ENCODE measurements around the gene SLC37A1. TPM values are rescaled to one million over a fixed set of nuclear protein-coding genes. Genes with fewer than 3 reads are reported as not detected.

SLC37A1 gene
- total and polyA plus RNA-seq, 2 of the 13 experiments (the other 11 are each of a cell fraction or from before 2014, with no cell fraction given) = 0.22 to 0.40 TPM

- H3K27ac ChIP-seq (ENCODE audit: extremely low read length, insufficient read depth, low read length) = no peak overlapping the region
- H2AFZ ChIP-seq (ENCODE audit: low read length) = no peak overlapping the region
- no TSS peak for BruUV-seq (replicated peaks)
- ChIA-PET POLR2A (no interaction called here), CTCF (ENCODE audit: low intra/inter-chr PET ratio, low total read pairs) (no interaction called here)
- H3K9ac ChIP-seq (ENCODE audit: insufficient read depth, low read depth, low read length) = no peak overlapping the region
- TF ChIP-seq GTF2F1 (IDR thresholded peaks at IDR 0.05; ENCODE audit: low read length) = no peak
- TF ChIP-seq XBP1 (CRISPR knock-in tag; IDR thresholded peaks at IDR 0.05) = no peak
- TF ChIP-seq HNF1B (CRISPR knock-in tag; IDR thresholded peaks at IDR 0.05) = no peak
- no peak for TF ChIP-seq ZNF44 (CRISPR knock-in tag; IDR thresholded peaks at IDR 0.05)
- TF ChIP-seq ZBTB26 (CRISPR knock-in tag; IDR thresholded peaks at IDR 0.05; ENCODE audit: borderline replicate concordance) = no peak
- no peak for TF ChIP-seq RARG (CRISPR knock-in tag; IDR thresholded peaks at IDR 0.05; ENCODE audit: low read depth)
- no peak for TF ChIP-seq ZNF616 (CRISPR knock-in tag; IDR thresholded peaks at IDR 0.05; ENCODE audit: low read depth)
- in situ Hi-C loops (cut with HindIII; ENCODE audit: extremely low pct_ligation_motif_present, low pct_unique_long_range_greater_than_20kb) = no loop called here
- no peak overlapping the region for H3K4me3 ChIP-seq (replicated peaks in 1 of 3; ENCODE audit: insufficient read depth in 1 of 3, low read depth in 2 of 3, low read length in 3 of 3)
- H3K9me3 ChIP-seq (ENCODE audit: low read length) = 0 out of 2 replicates have a peak, but pooled peaks cover 5% of the 10 kb centered on the region
- WGBS (ENCODE audit: low lambda C conversion rate) = 0% methylated on average over 2 of the region's 2 CpGs
- FAIRE-seq (no peak), ATAC-seq (no peak), DNase-seq (ENCODE audit: low spot score) (no peak)
- peaks cover 10% of the 10 kb centered on the region for H3K4me1 ChIP-seq (ENCODE audit: insufficient read depth, low read length)
- peaks cover 1 to 19% of the 10 kb centered on the region in 2 experiments; a peak in 2 of 5 replicates for H3K27me3 ChIP-seq (ENCODE audit: control insufficient read depth in 1 of 2, insufficient read depth in 2 of 2, low read length in 2 of 2)
- no peak overlapping the region for H3K4me2 ChIP-seq (ENCODE audit: low read depth, low read length)
- no peaks in the 10 kb centered on the region for H3K36me3 ChIP-seq (replicated peaks in 1 of 2; ENCODE audit: control insufficient read depth in 1 of 2, insufficient read depth in 2 of 2, low read length in 2 of 2)
- H3K79me2 ChIP-seq (ENCODE audit: insufficient read depth, low read length) = no peaks in the 10 kb centered on the region
- no peaks in the 10 kb centered on the region for H4K20me1 ChIP-seq (ENCODE audit: insufficient read depth, low read length)
- intact Hi-C loops (cut with micrococcal nuclease; ENCODE audit: unreplicated experiment) = no loop called here
Measured at GRCh38 chr21:42489006-42489563, 24.6 kb upstream of the SLC37A1 start.

All from HepG2 (cell line).